GM12878 (cell line): ENCODE data around the gene DPPA4.

Experiments
- CBX3 ChIP-seq: fragments of 200-600 bp; sonication (generic); IDR thresholded peaks from 2 replicates; pipeline ENCODE4 v1.6.1; 2016; ENCODE audit warnings: low read depth, borderline replicate concordance
- CHD4 ChIP-seq: fragments of 200-600 bp; sonication (generic); IDR thresholded peaks from 2 replicates; pipeline ENCODE4 v1.6.1; 2016; ENCODE audit warnings: mild to moderate bottlenecking
- EZH2 ChIP-seq: IDR thresholded peaks from 2 replicates; pipeline ENCODE4 v1.6.1; 2012; ENCODE audit warnings: low read depth, mild to moderate bottlenecking, control low read depth, inconsistent platforms, low read length, borderline replicate concordance; ENCODE audit not compliant: control insufficient read depth
- POLR2A ChIP-seq: IDR thresholded peaks from 2 replicates; pipeline ENCODE4 v1.6.1; 2011; ENCODE audit warnings: low read depth, mild to moderate bottlenecking, low read length
- RBBP5 ChIP-seq: fragments of 200-600 bp; sonication (generic); conservative IDR thresholded peaks from 2 replicates; pipeline ENCODE4 v1.6.1; 2016
- SIX5 ChIP-seq: IDR thresholded peaks from 2 replicates; pipeline ENCODE4 v1.6.1; 2011; ENCODE audit warnings: mild to moderate bottlenecking, low read depth, low read length, moderate library complexity; ENCODE audit not compliant: severe bottlenecking
- SMC3 ChIP-seq: IDR thresholded peaks from 2 replicates; pipeline ENCODE4 v1.6.1; 2011; ENCODE audit warnings: low read length, improper control_type of control experiment, borderline replicate concordance
- SP1 ChIP-seq: IDR thresholded peaks from one replicate; pipeline ENCODE4 v1.6.1; 2011; ENCODE audit warnings: low read depth, low read length
- ZNF24 ChIP-seq: fragments of 450-650 bp; IDR thresholded peaks from 2 replicates; pipeline ENCODE4 v1.6.1; 2017; ENCODE audit warnings: antibody characterized with exemption, mild to moderate bottlenecking
- TF ChIP-seq, protein P1 (sequence below): fragments of 450-650 bp; IDR thresholded peaks from 2 replicates; pipeline ENCODE4 v1.6.1; 2017; ENCODE audit warnings: mild to moderate bottlenecking
- TF ChIP-seq, protein P2 (sequence below), 3 experiments: IDR thresholded peaks in 2 of 3; conservative IDR thresholded peaks in 1 of 3; 2 replicates each; pipeline ENCODE4 v1.5.1; 2011; ENCODE audit warnings: low read depth in 3 of 3, low read length in 3 of 3, mild to moderate bottlenecking in 3 of 3, control low read depth in 2 of 3, moderate library complexity in 2 of 3, inconsistent platforms in 1 of 3, mixed read lengths in 1 of 3; ENCODE audit not compliant: control insufficient read depth in 2 of 3, insufficient read depth in 1 of 3; ENCODE audit errors: extremely low read depth in 1 of 3
- TF ChIP-seq, protein P3 (sequence below): fragments of 150-350 bp; IDR thresholded peaks from 2 replicates; pipeline ENCODE4 v1.6.1; 2016; ENCODE audit warnings: low read depth, low read length

DNA sequence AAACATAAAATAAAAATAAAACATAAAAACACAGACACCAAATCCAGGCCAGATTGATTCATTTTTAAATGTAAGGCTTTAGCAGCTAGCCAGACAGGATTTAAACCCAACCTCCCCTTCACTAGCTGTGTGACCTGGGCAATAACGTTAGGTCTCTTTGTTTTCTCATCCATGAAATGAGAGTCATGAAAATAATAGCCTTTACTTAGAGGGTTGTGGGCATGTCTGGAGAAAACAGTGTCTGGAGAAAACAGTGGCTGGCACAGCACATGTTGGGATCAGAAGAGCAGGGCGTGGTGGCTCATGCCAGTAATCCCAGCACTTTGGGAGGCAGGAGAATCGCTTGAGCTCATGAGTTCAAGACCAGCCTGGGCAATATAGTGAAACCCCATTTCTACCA, 1.9 kb upstream of the DPPA4 start:
- no peak for TF ChIP-seq CBX3
- TF ChIP-seq, protein P1, sequence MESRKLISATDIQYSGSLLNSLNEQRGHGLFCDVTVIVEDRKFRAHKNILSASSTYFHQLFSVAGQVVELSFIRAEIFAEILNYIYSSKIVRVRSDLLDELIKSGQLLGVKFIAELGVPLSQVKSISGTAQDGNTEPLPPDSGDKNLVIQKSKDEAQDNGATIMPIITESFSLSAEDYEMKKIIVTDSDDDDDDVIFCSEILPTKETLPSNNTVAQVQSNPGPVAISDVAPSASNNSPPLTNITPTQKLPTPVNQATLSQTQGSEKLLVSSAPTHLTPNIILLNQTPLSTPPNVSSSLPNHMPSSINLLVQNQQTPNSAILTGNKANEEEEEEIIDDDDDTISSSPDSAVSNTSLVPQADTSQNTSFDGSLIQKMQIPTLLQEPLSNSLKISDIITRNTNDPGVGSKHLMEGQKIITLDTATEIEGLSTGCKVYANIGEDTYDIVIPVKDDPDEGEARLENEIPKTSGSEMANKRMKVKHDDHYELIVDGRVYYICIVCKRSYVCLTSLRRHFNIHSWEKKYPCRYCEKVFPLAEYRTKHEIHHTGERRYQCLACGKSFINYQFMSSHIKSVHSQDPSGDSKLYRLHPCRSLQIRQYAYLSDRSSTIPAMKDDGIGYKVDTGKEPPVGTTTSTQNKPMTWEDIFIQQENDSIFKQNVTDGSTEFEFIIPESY: no peak
- no peak for TF ChIP-seq CHD4
- TF ChIP-seq, protein P2, sequence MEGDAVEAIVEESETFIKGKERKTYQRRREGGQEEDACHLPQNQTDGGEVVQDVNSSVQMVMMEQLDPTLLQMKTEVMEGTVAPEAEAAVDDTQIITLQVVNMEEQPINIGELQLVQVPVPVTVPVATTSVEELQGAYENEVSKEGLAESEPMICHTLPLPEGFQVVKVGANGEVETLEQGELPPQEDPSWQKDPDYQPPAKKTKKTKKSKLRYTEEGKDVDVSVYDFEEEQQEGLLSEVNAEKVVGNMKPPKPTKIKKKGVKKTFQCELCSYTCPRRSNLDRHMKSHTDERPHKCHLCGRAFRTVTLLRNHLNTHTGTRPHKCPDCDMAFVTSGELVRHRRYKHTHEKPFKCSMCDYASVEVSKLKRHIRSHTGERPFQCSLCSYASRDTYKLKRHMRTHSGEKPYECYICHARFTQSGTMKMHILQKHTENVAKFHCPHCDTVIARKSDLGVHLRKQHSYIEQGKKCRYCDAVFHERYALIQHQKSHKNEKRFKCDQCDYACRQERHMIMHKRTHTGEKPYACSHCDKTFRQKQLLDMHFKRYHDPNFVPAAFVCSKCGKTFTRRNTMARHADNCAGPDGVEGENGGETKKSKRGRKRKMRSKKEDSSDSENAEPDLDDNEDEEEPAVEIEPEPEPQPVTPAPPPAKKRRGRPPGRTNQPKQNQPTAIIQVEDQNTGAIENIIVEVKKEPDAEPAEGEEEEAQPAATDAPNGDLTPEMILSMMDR (IDR thresholded peaks at IDR 0.05 in 2 of 3, conservative IDR thresholded peaks at IDR 0.05 in 1 of 3; ENCODE audit: control insufficient read depth in 2 of 3, extremely low read depth in 1 of 3, insufficient read depth in 1 of 3, low read depth in 3 of 3, low read length in 3 of 3): no peak
- TF ChIP-seq, protein P3, sequence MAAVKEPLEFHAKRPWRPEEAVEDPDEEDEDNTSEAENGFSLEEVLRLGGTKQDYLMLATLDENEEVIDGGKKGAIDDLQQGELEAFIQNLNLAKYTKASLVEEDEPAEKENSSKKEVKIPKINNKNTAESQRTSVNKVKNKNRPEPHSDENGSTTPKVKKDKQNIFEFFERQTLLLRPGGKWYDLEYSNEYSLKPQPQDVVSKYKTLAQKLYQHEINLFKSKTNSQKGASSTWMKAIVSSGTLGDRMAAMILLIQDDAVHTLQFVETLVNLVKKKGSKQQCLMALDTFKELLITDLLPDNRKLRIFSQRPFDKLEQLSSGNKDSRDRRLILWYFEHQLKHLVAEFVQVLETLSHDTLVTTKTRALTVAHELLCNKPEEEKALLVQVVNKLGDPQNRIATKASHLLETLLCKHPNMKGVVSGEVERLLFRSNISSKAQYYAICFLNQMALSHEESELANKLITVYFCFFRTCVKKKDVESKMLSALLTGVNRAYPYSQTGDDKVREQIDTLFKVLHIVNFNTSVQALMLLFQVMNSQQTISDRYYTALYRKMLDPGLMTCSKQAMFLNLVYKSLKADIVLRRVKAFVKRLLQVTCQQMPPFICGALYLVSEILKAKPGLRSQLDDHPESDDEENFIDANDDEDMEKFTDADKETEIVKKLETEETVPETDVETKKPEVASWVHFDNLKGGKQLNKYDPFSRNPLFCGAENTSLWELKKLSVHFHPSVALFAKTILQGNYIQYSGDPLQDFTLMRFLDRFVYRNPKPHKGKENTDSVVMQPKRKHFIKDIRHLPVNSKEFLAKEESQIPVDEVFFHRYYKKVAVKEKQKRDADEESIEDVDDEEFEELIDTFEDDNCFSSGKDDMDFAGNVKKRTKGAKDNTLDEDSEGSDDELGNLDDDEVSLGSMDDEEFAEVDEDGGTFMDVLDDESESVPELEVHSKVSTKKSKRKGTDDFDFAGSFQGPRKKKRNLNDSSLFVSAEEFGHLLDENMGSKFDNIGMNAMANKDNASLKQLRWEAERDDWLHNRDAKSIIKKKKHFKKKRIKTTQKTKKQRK: no peak
- TF ChIP-seq SP1: no peak
- no peak for TF ChIP-seq EZH2
- TF ChIP-seq SMC3: no peak
- no peak for TF ChIP-seq SIX5
- no peak for TF ChIP-seq POLR2A
- no peak for TF ChIP-seq RBBP5
- TF ChIP-seq ZNF24: no peak
